ENCODE measurements around the gene KCTD21. TPM values are rescaled to one million over a fixed set of nuclear protein-coding genes. Genes with fewer than 3 reads are reported as not detected.

The KCTD21 gene
- total RNA-seq, 1 donor from 2014 or later, result 14.1 TPM

GRCh38 chr11:78202733-78203167 is 14.3 kb upstream of the KCTD21 start:
- intact Hi-C loops (cut with micrococcal nuclease), result loop anchor here (1.0 to 5.0 kb wide), 7 partner anchors 14 to 382 kb away; partner anchors contain the start of genes AAMDC, ALG8, KCTD21 and NDUFC2

GRCh38 chr11:78201096-78201818 is 12.8 kb upstream of the KCTD21 start:
- intact Hi-C loops (cut with micrococcal nuclease), result loop anchor here (1.0 to 5.0 kb wide), 2 partner anchors 8 to 124 kb away; partner anchors contain the start of gene NDUFC2

- intact Hi-C loops (cut with micrococcal nuclease), result loop anchor here (5.0 kb wide), 1 partner anchor 123 kb away; the partner anchor contains the start of gene NDUFC2
Observed at GRCh38 chr11:78200553-78200952, 12.1 kb upstream of the KCTD21 start.

DNA sequence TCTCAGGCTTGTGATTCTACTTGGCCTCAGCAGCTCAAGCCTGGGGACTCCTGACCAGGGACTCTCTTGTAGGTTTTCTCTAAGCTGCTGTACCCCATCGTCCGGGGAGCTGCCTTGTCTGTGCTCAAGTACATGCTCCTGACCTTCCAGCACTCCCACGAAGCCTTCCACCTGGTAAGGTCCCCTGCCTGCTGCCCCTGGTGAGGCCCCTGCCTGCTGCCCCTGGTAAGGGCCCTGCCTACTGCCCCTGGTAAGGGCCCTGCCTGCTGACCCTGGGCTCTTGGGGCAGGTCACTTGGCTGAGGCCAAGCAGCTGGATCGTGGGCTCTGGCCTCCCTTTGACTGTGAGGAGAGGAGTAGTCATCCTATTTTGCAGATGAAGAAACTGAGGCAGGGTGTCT is 11.6 kb upstream of the KCTD21 start:
- intact Hi-C loops (cut with micrococcal nuclease), result loop anchor here (5.0 kb wide), 1 partner anchor 123 kb away; the partner anchor contains the start of gene NDUFC2

GRCh38 chr11:78199653-78200015 is 11.2 kb upstream of the KCTD21 start:
- intact Hi-C loops (cut with micrococcal nuclease), result loop anchor here (5.0 kb wide), 1 partner anchor 122 kb away; the partner anchor contains the start of gene NDUFC2

GRCh38 chr11:78199015-78199652 is 10.7 kb upstream of the KCTD21 start:
- intact Hi-C loops (cut with micrococcal nuclease), result no loop called here

GRCh38 chr11:78197816-78198215 is 9.4 kb upstream of the KCTD21 start:
- intact Hi-C loops (cut with micrococcal nuclease), result no loop called here

- intact Hi-C loops (cut with micrococcal nuclease), result no loop called here
Observed at GRCh38 chr11:78196661-78197091, 8.2 kb upstream of the KCTD21 start.

GRCh38 chr11:78195917-78196560 is 7.6 kb upstream of the KCTD21 start:
- intact Hi-C loops (cut with micrococcal nuclease), result no loop called here

DNA sequence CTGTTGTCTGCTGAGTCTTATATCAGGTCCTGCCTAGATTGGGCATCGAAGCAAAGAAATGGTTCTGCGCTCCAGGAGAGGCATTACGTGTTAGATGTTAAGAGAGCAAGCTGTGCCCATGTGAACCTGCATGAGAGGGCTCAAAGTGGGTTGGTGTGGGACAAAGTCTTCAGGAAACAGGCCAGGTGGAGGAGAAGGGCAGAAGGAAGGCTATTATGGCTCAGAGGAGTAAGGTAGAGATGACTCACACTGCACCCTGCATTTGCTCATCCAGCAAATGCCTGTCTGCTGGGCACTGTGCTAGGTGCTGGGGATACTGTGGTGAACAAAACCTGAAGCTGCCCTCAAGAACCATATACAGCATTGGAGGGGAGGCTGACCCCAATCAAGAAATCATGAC is 6.1 kb upstream of the KCTD21 start:
- intact Hi-C loops (cut with micrococcal nuclease), result no loop called here

DNA sequence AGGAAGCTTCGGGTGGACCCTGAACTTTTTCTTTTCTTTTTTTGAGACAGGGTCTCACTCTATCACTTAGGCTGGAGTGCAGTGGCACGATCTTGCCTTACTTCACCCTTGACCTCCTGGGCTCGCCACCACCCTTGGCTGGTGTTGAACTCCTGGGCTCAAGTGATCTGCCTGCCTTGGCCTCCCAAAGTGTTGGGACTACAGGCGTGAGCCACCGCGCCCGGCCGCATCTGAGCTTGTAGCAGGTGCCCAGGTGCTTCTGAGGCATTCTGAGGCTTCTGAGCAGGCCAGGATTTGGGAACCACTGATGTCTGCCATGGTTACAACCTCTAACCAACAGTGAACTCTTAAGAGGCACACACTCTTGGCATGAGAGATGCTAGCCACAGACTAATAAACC is 5.4 kb upstream of the KCTD21 start:
- intact Hi-C loops (cut with micrococcal nuclease), result loop anchor here (1.0 kb wide), 1 partner anchor 7 kb away; no protein-coding TSS in a partner anchor

- intact Hi-C loops (cut with micrococcal nuclease), result loop anchor here (1.0 kb wide), 1 partner anchor 8 kb away; no protein-coding TSS in a partner anchor
Observed at GRCh38 chr11:78192911-78193351, 4.5 kb upstream of the KCTD21 start.

DNA sequence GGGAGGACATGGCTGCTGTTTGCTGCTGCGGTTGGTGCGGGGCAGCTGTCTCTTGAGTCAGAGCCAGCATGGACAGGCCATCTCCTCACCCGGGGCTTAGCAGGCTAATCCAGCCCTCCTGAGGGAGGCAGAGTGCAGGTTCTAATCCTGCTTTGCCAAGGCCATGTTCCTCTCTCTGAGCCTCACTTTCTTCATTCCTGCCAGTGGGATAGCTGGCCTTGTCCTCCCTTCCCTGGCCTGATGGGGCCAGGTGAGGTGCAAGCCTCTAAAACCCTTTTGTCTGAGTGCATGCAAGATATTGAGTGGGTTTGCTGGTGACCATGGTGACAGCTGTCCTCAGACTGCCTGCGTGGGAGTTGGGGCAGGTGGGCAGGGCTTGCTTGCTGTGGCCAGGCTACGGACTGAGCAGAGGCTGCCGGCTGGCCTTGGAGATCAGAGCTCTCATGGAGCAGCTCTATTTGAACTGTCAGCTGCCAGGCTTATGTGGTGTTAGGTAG is 3.8 kb upstream of the KCTD21 start:
- intact Hi-C loops (cut with micrococcal nuclease), result no loop called here

- intact Hi-C loops (cut with micrococcal nuclease), result no loop called here
Observed at GRCh38 chr11:78190871-78191538, 2.6 kb upstream of the KCTD21 start.

- intact Hi-C loops (cut with micrococcal nuclease), result no loop called here
Observed at GRCh38 chr11:78190374-78190773, 1.9 kb upstream of the KCTD21 start.

GRCh38 chr11:78189851-78190250 is 1.4 kb upstream of the KCTD21 start:
- intact Hi-C loops (cut with micrococcal nuclease), result loop anchor here (2.0 to 5.0 kb wide), 3 partner anchors 98 to 601 kb away; partner anchors contain the start of genes AQP11 and CLNS1A

- intact Hi-C loops (cut with micrococcal nuclease), result loop anchor here (2.0 to 5.0 kb wide), 3 partner anchors 97 to 600 kb away; partner anchors contain the start of genes AQP11 and CLNS1A
Observed at GRCh38 chr11:78189174-78189724, 823 bp upstream of the KCTD21 start.

DNA sequence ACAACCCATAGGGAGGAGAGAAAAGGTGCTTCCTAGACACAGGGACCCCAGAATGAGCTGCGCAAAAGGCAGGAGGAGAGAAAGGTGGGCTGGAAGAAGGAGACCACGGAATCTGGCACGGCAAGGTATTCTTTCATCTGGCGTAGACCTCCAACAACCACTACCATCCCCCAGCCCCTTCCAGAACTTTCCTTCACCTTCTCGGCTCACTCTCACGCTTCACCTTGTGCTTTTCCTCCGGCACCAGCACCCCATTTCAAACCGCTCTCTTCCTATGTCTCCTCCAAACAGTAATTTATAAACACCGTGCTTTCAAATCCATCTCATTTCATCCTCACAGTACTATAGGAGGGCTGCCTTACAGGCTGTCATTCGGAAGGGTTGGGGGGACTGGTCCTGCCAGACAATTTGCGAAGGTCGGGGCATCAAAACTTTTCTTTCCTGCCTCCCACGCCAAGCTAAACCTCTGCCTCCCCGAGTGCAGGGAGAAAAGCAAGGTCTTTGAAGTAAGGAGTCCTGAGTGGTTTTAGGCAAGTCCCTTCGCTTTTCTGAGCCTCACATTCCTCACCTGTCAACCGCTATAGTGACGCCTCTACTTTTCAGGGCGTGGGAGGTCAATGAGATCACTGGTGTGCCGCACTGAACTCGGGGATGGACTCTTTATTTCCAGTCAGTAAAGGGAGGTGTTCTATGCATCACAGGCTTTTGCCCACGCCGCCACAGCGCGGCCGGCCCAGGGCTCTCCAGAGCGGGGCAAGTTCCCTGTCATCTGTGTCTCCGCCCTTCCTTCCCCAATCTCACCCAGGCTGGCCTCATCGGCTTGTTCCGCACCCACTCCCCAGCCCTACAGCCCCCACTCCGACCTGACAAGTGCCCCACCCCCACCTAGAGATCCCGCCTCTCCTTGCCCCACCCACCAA is 800 bp downstream of the KCTD21 start:
- intact Hi-C loops (cut with micrococcal nuclease), result loop anchor here (1.0 to 5.0 kb wide), 14 partner anchors 15 to 599 kb away; partner anchors contain the start of genes ALG8, AQP11, CLNS1A and GAB2

GRCh38 chr11:78181185-78181584 is 7.2 kb downstream of the KCTD21 start:
- intact Hi-C loops (cut with micrococcal nuclease), result no loop called here
